GM18868 (cell line): Measurements from ENCODE around the gene LIN9.

Source experiments
- ATAC-seq: cut with Tn5 transposase; IDR thresholded peaks from one replicate; pipeline ENCODE4 v1.9.1; 2021; ENCODE audit warnings: mild to moderate bottlenecking, moderate library complexity; ENCODE audit not compliant: unreplicated experiment

The LIN9 gene

DNA sequence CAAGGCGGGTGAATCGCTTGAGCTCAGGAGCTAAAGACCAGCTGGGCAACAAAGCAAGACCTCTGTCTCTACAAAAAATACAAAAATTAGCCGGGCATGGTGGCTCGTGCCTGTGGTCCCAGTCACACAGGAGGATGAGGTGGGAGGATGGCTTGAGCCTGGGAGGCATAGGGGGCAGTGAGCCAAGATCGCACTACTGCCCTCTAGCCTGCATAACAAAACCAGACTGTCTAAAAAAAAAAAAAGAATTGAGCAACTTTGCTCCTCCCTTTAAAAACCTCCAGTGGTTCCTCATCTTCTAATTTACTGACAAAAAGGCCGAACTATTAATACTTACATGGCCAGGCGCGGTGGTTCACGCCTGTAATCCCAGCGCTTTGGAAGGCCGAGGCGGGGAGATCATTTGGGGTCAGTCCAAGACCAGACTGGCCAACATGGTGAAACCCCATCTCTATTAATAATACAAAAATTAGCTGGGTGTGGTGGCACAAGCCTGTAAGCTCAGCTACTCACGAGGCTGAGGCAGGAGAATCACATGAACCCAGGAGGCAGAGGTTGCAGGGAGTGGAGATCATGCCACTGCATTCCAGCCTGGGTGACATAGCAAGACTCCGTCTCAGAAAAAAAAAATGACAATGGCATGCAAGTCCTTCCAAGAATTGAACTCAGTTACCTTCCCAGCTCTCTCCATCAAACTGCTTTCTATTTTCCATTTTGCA lies 126.8 kb downstream of the LIN9 start:
- no peak for ATAC-seq
